ENCODE results near the gene LRRC8A.
A peak's percentile ranks its signal among the peaks of the same experiment; 100 is the strongest.
"Not testable (repeated sequence)": the region's sequence is repeated elsewhere in the genome, so short reads cannot be mapped to it uniquely, and the experiment has no call there.

The LRRC8A gene

DNA sequence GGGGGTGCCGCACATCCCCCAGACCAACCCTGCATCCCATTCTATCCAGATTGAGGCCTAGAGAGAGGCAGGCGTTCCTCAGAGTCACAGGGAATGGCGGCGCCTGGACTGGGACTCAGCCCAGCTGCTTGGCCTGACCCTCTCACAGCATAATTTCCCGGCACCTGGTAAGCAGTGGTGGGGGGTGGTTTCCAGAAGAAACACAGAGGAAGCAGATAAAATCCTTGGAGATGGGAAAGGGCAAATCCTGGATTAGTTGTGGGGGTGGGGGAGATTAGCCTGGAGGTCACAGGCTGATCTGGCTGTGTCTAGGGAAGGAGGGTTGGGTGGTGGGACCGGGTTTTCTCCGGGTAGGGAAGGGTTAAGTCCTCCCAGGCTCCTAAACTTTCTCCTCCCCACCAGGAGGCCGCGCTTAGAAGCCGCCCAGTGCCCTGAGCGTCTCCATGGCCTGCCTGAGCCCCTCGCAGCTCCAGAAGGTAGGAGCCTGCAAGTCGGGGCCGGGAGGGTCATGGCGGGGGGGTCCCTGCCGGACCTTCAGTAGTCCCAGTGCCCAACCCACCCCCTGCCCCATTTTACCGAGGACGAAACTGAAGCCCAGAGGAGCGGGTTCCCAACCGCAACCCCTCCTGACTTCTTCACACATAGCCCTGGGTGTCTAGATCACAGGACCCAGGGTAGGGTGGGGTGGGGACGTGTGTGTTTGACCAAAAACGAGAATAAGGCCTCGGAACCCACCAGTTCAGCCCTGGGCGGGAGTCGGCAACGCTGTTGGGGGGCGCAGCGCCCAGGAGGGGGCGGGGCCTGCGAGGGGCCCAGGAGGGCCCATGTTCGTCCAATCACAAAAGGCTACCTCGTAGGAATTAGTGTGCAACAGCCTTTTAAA lies 40.2 kb downstream of the LRRC8A start:
- peak in 2 of 4 experiments; percentile 15 to 36 for DNase-seq

DNA sequence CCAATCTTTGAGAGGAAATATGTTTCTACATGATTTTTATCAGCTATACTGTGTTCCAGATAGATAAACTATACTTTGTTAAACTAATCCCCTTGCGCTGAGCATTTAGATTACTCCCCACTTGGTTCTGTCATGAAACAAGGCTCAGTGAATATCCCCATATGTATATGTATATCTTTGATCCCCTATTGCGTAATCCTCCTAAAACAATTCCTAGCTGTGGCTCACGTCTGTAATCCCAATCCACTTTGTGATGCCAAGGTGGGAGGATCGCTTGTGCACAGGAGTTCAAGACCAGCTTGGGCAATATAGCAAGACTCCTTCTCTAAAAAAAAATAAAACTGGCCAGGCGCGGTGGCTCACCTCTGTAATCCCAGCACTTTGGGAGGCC lies 41.6 kb downstream of the LRRC8A start:
- DNase-seq, result no peak

- peak; percentile 31 to 65 (median 44) for DNase-seq
Measured at GRCh38 chr9:128927731-128928411, 45.9 kb downstream of the LRRC8A start.

DNA sequence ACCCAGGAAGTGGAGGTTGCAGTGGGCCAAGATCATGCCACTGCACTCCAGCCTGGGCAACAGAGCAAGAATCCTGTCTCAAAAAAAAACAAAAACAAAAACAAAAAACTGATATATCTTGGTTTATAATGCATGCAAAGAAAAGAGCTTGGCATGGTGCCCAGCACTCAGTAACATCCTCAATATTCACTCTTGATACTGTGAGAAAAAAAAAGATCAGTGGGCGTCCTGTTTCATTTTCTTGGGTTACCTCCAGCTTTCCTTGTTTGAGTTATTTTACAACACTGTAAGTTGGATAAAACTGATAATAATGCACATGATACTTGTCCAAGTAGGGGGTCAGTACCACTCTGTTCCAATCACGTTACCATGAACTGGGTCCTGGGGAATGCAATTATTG lies 46.7 kb downstream of the LRRC8A start:
- peak in 2 of 4 experiments; percentile 33 to 40 for DNase-seq

DNA sequence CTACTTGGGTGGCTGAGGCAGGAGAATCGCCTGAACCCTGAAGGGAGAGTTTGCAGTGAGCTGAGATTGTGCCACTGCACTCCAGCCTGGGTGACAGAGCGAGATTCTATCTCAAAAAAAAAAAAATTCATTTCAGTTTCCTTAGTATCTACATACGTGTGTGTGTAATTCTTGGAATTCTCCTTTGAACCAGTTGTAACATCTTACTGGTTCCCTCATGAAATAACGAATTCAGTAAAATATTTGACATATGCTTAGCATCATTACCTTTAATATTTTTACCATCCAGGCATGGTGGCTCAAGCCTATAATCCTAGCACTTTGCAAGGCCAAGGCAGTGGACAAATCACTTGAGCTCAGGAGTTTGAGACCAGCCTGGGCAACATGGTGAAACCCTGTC lies 47.6 kb downstream of the LRRC8A start:
- DNase-seq, result no peak

- DNase-seq, result no peak
Measured at GRCh38 chr9:128933731-128934130, 51.8 kb downstream of the LRRC8A start.

- DNase-seq, result no peak
Measured at GRCh38 chr9:128936171-128936865, 54.4 kb downstream of the LRRC8A start.

GRCh38 chr9:128937310-128938165 lies 55.6 kb downstream of the LRRC8A start:
- DNase-seq, result no peak

- no peak for DNase-seq
Measured at GRCh38 chr9:128940271-128940921, 58.5 kb downstream of the LRRC8A start.

DNA sequence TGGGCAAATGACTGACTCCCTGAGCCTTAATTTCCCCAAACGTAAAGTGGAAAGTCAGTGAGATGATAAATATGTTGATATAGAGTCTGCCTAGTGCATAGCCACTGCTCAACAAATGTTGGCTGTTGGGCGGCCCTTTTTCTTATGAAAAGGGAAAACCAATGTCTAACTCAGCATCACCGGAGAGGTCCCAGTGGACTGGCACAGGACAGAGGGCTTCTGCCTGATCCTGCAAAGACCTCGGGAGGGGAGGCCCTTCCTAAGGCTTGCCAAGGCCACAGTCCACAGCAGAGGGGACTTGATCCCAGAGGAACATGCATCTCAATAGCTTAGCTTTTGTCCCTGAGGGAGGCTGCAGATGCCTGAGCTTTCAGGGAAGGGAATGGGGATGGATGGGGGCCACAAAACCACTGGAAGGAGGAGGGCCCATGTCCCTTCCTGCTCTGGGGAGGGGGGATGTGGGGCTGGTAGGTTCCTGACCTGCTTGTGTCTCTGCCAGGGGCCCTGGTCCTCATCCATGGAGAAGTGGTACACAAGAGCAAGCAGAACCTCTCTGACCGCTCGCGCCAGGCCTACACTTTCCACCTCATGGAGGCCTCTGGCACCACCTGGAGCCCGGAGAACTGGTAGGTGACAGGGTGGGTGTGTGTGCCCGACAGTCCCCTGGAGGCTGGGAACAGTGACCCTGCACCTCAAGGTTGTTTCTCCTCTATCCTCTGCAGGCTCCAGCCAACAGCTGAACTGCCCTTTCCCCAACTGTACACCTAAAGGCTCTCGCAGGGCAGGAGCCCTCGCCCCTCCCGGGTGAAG lies 59.2 kb downstream of the LRRC8A start:
- no peak for DNase-seq

GRCh38 chr9:128943832-128944620 lies 62.1 kb downstream of the LRRC8A start:
- DNase-seq, result no peak

GRCh38 chr9:128944966-128945365 lies 63.0 kb downstream of the LRRC8A start:
- DNase-seq, result not testable (repeated sequence)

GRCh38 chr9:128945798-128946501 lies 64.0 kb downstream of the LRRC8A start:
- DNase-seq, result no peak

- peak in 3 of 4 experiments; percentile 43 to 54 (median 45) for DNase-seq
Measured at GRCh38 chr9:128946571-128947276, 64.8 kb downstream of the LRRC8A start.

GRCh38 chr9:128947277-128947526 lies 65.3 kb downstream of the LRRC8A start:
- no peak for DNase-seq

GRCh38 chr9:128947527-128948301 lies 65.8 kb downstream of the LRRC8A start, which contains the start of the genes DOLK and NUP188:
DOLK (minus strand) TSS chr9:128947603; CDS start chr9:128947303, 300 bp downstream.
NUP188 (plus strand) TSS chr9:128947699; CDS start chr9:128947720, 21 bp downstream.
- peak; percentile 98 to 100 (median 99) for DNase-seq

GRCh38 chr9:128961403-128961802 lies 79.5 kb downstream of the LRRC8A start:
- not testable (repeated sequence) for DNase-seq
